ENCODE data around the gene NKX2-2. TPM values are rescaled to one million over a fixed set of nuclear protein-coding genes. Genes with fewer than 3 reads are reported as not detected.

The NKX2-2 gene
- total RNA-seq, 1 experiment from 2014 or later, result not detected

DNA sequence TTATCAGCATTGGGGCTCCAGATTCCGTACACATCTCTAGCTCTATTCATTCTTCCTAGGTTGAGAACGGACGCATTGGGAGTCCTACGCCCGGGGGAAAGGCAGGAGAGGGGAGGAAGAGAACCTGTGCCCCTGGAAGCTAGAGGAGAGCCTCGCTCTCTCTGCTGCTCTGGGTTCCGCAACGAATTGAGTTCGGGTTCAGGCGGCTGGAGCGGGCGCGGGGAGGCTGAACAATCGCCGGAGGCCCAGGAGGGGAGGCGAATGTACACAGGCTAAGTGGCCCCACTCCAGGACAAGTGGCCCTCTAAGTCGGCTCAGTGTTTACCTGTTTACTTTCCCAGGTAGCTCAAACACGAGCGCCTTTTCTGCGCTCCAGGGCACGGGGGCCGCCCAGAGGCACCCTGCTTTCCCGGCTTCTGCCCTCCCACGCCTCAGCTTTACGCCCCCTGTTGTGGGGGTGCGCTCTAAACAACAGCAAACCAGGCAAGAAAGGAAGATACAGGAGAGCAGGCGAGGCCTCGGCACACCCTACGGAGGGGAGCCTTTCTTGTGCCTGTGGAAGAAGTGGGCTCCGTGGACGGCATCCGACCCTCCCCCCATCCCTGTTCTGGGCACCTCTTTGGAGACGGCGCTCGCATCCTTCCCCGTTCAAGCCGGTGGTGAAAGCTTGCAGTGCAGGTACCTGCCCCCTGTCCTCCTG is 4.6 kb upstream of the NKX2-2 start:
- peaks cover 16% of the 10 kb centered on the region for H3K4me1 ChIP-seq
- H3K27me3 ChIP-seq (replicated peaks; ENCODE audit: control insufficient read depth, insufficient read depth, low read length), result peaks cover 5% of the 10 kb centered on the region
- no peaks in the 10 kb centered on the region for H3K9me3 ChIP-seq
- no peaks in the 10 kb centered on the region for H3K9me3 Mint-ChIP-seq (ENCODE audit: unreplicated experiment)
- BruUV-seq (replicated peaks), result no TSS peak
- intact Hi-C loops (cut with micrococcal nuclease; ENCODE audit: unreplicated experiment), result no loop called here
- H3K4me3 ChIP-seq (ENCODE audit: low read depth, low read length), result no peak overlapping the region
- POLR2A ChIA-PET, result no interaction called here
- no peaks in the 10 kb centered on the region for H3K4me1 Mint-ChIP-seq (ENCODE audit: low read depth, unreplicated experiment)
- CTCF ChIA-PET, result interaction anchor here (1.0 kb wide), 1 partner anchor 11 kb away, joined by 3 read pairs; no protein-coding TSS in a partner anchor
- no peak overlapping the region for H3K27ac Mint-ChIP-seq (ENCODE audit: unreplicated experiment)
- no peak for TF ChIP-seq CTCF (IDR thresholded peaks at IDR 0.05; ENCODE audit: insufficient read depth in 1 of 2, low read depth in 1 of 2, low read length in 1 of 2, severe bottlenecking in 1 of 2, unreplicated experiment in 1 of 2)
- H3K36me3 ChIP-seq (ENCODE audit: control insufficient read depth, insufficient read depth, low read length), result no peaks in the 10 kb centered on the region
- DNase-seq, result no peak
- H3K27me3 Mint-ChIP-seq (ENCODE audit: insufficient read depth, unreplicated experiment), result peaks cover 46% of the 10 kb centered on the region
- H3K4me3 Mint-ChIP-seq (ENCODE audit: unreplicated experiment), result no peak overlapping the region
- no peaks in the 10 kb centered on the region for H3K36me3 Mint-ChIP-seq (ENCODE audit: insufficient read depth, unreplicated experiment)

DNA sequence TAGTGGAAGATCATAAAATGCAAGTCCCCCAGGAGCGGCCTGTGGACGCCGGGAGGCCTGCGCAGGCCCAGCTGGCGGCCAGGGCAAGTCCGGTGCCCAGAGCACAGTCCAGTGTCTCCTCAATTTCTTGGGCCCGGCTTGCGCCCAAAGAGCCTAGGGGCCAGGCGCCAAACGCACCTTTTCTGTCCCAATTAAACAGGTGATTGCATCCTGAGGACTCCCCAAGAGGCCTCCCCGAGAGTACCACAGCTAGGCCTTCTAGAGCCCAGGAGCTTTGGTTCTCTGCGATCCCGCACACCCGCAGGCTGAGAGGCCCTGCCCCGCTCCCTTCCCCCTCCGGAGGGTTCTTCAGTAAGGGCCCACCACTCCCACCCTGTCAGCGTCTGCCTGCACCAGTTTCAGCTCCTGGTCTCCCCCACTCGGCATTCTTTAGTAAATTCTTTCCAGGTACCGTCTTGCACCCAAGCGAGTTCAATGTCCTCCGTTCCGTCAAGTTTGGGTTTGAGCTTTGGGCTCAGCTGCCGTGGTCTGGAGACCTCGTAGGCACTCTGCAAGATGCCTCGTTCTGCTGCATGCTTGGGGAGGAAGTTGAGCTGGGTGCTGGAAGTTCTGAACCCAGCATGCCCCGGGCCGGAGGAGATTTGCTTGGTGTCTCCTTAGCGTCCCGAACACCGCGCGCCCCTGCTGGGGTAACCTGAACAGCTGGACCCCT is 3.9 kb upstream of the NKX2-2 start:
- no peaks in the 10 kb centered on the region; the same call in 1 of the 2 replicates for H3K9me3 ChIP-seq
- H3K4me1 ChIP-seq, result peaks cover 12% of the 10 kb centered on the region
- no peak for DNase-seq
- H3K27me3 ChIP-seq (replicated peaks; ENCODE audit: control insufficient read depth, insufficient read depth, low read length), result peaks cover 5% of the 10 kb centered on the region
- Mint-ChIP-seq H3K27me3 (ENCODE audit: insufficient read depth, unreplicated experiment) (peaks cover 39% of the 10 kb centered on the region), H3K4me3 (ENCODE audit: unreplicated experiment) (no peak overlapping the region), H3K9me3 (ENCODE audit: unreplicated experiment) (no peaks in the 10 kb centered on the region), H3K36me3 (ENCODE audit: insufficient read depth, unreplicated experiment) (no peaks in the 10 kb centered on the region), H3K4me1 (ENCODE audit: low read depth, unreplicated experiment) (no peaks in the 10 kb centered on the region), H3K27ac (ENCODE audit: unreplicated experiment) (no peak overlapping the region)
- H3K36me3 ChIP-seq (ENCODE audit: control insufficient read depth, insufficient read depth, low read length), result no peaks in the 10 kb centered on the region
- no TSS peak for BruUV-seq (replicated peaks)
- H3K4me3 ChIP-seq (ENCODE audit: low read depth, low read length), result no peak overlapping the region
- ChIA-PET POLR2A (no interaction called here), CTCF (interaction anchor here (1.0 kb wide), 1 partner anchor 12 kb away, joined by 3 read pairs; no protein-coding TSS in a partner anchor)
- TF ChIP-seq CTCF (IDR thresholded peaks at IDR 0.05; ENCODE audit: insufficient read depth in 1 of 2, low read depth in 1 of 2, low read length in 1 of 2, severe bottlenecking in 1 of 2, unreplicated experiment in 1 of 2), result no peak
- intact Hi-C loops (cut with micrococcal nuclease; ENCODE audit: unreplicated experiment), result no loop called here

- H3K36me3 Mint-ChIP-seq (ENCODE audit: insufficient read depth, unreplicated experiment), result no peaks in the 10 kb centered on the region
- no peak overlapping the region for H3K27ac Mint-ChIP-seq (ENCODE audit: unreplicated experiment)
- Histone ChIP-seq H3K4me1 (peaks cover 6% of the 10 kb centered on the region; the same call in 1 of the 2 replicates), H3K9me3 (no peaks in the 10 kb centered on the region; the same call in 1 of the 2 replicates), H3K27me3 (replicated peaks; ENCODE audit: control insufficient read depth, insufficient read depth, low read length) (peaks cover 4% of the 10 kb centered on the region), H3K36me3 (ENCODE audit: control insufficient read depth, insufficient read depth, low read length) (no peaks in the 10 kb centered on the region), H3K4me3 (ENCODE audit: low read depth, low read length) (no peak overlapping the region)
- no peak for DNase-seq
- peaks cover 39% of the 10 kb centered on the region for H3K27me3 Mint-ChIP-seq (ENCODE audit: insufficient read depth, unreplicated experiment)
- BruUV-seq (replicated peaks), result no TSS peak
- intact Hi-C loops (cut with micrococcal nuclease; ENCODE audit: unreplicated experiment), result no loop called here
- H3K9me3 Mint-ChIP-seq (ENCODE audit: unreplicated experiment), result no peaks in the 10 kb centered on the region
- no peak for TF ChIP-seq CTCF (IDR thresholded peaks at IDR 0.05; ENCODE audit: insufficient read depth in 1 of 2, low read depth in 1 of 2, low read length in 1 of 2, severe bottlenecking in 1 of 2, unreplicated experiment in 1 of 2)
- ChIA-PET POLR2A (no interaction called here), CTCF (interaction anchor here (0.7 kb wide), 1 partner anchor 744 kb away, joined by 5 read pairs; no protein-coding TSS in a partner anchor)
- H3K4me3 Mint-ChIP-seq (ENCODE audit: unreplicated experiment), result no peak overlapping the region
- H3K4me1 Mint-ChIP-seq (ENCODE audit: low read depth, unreplicated experiment), result no peaks in the 10 kb centered on the region
These were observed 3.1 kb upstream of the NKX2-2 start for GRCh38 chr20:21516861-21517565.
